ENCODE data around the gene IGFBP7. TPM values are rescaled to one million over a fixed set of nuclear protein-coding genes. Genes with fewer than 3 reads are reported as not detected.
"Not testable (repeated sequence)": the region's sequence is repeated elsewhere in the genome, so short reads cannot be mapped to it uniquely, and the experiment has no call there.

The IGFBP7 gene
- polyA plus RNA-seq, 4 donors: 466 to 679 (median 600) TPM

DNA sequence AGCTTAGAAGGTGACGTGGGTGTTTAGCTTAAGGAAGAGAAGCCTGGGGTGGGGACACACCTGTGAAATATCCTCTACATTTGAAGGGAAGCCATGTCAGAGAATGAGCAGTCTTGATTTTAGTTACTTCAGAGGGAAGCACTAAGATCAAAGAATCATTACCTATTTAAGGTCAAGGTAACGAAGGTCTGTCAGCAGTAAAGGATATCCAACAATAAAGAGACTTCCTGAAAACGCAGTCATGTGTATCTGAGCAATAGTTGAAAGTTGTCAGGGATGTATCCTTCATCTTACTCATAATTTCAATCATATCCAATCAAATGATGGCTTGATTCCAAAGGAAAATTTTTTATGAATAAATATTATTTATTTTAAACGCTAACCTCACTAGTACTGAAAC lies 33.5 kb downstream of the IGFBP7 start:
- no peak for DNase-seq (ENCODE audit: low read depth in 4 of 4, low spot score in 2 of 4)

DNA sequence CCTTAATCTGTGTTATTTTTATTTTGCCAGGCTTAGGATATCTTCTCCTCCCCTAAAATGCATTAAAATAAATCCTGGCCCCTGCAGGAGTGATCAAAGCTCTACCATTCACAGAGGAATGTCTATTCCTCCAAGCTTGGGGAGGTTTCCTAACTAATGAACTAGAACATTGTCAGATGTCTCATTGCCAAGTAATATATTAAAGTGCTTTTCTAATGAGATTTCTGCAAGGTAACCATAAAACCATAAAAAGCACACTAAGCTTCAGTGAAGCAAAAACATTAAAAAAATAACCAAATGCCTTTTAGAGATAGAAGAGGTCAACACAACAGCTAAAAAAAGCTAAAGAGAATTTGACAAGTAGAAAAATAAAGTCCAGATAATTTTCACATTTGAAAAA lies 34.8 kb downstream of the IGFBP7 start:
- no peak for DNase-seq (ENCODE audit: low read depth in 4 of 4, low spot score in 2 of 4)

DNA sequence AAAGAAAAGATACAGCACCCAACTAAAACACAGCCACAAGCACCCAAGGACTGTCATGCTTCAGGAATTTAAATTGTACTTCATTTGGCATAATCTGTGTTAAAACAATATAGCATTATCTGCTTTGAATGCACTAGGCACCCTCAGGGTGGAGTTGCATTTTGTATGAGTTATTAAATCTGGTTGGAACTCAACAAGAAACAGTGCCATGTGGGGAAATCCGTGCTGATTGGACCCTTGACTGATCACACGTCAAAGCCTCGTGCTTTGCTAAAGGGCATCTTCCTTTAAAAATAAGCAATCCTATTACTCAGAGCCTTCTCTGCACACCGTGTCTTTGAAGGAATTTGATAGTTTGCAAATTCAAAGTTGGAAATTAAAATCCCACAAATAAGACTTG lies 35.4 kb downstream of the IGFBP7 start:
- no peak for DNase-seq (ENCODE audit: low read depth in 4 of 4, low spot score in 2 of 4)

DNA sequence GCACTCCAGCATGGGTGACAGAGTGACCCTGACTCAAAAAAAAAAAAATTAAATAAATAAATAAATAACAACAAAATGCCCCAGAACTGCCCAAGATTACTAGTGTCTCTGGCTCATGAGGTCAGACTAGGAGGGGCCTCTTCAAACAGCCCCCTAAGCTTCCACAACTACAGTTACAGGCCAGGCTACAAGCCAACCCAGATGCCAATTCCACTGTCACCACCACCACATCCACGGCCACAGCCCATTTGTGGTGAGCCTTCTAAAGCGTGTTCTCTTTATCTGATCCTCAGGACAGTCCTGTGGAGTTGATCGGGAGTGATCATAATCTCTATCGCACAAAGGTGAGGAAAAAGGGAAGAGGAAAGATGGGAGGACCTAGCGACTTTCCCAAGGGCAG lies 36.6 kb downstream of the IGFBP7 start:
- no peak for DNase-seq (ENCODE audit: low read depth in 4 of 4, low spot score in 2 of 4)

DNA sequence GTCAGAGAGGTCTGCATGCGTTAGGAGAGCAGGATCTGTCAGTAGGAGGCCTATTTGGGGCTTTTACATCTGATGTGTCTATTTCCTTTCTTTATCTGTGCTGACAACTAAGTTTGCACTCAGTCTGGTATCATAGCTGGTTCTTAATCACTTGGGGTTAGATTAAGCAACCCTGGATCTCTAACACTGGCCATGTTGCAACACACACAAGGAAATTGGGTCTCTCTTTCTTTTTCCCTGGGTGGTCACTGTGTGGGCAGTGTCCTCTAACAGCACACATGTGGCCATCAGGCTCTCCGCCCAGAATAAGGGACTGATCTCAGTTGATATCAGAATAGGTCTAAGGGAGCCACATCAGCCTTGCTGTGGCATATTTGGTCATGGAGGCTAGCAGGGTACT lies 38.9 kb downstream of the IGFBP7 start:
- DNase-seq (ENCODE audit: low read depth in 4 of 4, low spot score in 2 of 4): no peak

DNA sequence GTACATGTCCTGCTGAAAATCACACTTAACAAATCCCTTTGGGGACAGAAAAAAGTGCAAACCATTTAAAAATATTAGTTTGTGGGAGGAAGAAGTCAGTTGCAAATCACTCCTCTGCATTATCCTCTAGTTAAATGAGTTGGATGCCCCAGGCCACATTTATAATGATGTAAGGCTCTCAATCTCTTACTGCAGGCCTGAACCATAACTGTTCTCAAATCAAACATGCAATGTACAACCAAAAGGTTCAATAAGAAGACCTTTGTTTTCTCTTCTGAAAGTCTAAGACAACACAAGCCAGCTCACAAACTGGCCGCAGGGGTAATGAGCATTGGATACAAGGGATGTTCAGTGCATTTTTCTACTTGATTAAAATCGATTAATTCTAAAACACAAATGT lies 39.7 kb downstream of the IGFBP7 start:
- no peak for DNase-seq (ENCODE audit: low read depth in 4 of 4, low spot score in 2 of 4)

DNA sequence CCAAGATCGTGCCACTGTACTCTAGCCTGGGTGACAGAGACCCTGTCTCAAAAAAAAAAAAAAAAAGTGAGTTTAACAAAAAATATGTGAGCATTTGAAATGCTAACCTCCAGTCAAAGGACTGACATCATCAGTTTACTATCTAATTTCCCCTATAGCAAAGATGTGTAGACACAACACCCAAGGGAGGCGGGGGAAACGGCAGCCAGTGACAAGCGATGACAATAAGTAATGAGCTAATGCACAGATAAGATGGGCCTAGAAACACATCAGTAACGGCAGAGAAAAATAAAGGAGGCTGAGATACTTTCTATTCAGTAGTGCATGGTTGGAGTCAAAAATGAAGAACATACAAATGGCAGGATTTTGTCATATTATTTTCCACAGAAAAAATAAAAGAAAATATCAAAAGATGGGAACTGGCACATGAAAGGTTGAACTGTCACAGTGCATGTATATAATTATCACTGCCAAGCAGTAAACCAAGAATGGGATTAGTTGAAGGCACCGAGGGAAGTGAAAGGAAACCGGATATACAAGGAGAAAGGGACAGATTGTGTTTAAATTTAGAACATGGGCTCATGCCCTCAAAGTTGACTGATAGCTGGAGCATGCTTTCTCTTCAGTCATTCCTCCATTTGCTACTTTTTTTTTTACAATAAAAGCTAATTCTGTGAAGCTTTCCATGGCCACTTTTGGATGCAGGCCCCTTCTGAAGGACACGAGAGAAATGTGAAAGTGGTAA lies 41.8 kb downstream of the IGFBP7 start:
- no peak for DNase-seq (ENCODE audit: low read depth in 4 of 4, low spot score in 2 of 4)

DNA sequence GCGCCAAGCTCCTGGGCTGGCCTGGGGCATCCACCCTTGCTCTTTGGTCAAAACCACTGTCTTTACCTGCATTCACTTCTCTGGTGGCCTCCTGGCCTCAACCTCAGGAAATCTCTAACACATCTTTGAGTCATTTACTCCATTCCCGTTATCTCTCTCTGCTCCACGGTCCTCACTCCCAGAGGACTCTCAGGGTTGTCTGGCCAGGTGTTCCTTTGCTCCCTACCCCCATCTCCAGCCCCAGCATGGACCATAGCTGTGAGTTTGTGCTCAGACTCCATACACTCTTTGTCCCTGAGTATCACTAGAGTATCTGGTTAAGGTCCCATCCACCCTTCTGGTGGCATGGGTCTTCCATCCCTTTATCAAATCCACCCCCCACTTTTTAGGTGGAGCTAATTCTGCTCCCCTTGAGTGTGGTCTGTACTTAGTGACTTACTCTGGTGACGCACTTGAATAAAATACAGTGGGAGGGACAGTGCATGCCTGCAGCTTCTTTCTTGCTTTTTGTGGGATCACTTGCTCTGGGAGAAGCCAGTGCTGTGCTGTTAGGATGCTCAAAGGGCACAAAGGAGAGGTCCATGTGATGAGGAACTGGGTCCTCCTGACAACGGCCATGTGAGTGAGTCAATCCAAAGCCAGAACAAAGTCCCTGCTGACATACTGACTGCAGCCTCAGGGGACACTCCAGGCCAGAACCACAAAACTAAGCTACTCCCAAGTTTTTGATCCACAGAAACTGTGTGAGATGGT lies 44.3 kb downstream of the IGFBP7 start:
- no peak for DNase-seq (ENCODE audit: low read depth in 4 of 4, low spot score in 2 of 4)

DNA sequence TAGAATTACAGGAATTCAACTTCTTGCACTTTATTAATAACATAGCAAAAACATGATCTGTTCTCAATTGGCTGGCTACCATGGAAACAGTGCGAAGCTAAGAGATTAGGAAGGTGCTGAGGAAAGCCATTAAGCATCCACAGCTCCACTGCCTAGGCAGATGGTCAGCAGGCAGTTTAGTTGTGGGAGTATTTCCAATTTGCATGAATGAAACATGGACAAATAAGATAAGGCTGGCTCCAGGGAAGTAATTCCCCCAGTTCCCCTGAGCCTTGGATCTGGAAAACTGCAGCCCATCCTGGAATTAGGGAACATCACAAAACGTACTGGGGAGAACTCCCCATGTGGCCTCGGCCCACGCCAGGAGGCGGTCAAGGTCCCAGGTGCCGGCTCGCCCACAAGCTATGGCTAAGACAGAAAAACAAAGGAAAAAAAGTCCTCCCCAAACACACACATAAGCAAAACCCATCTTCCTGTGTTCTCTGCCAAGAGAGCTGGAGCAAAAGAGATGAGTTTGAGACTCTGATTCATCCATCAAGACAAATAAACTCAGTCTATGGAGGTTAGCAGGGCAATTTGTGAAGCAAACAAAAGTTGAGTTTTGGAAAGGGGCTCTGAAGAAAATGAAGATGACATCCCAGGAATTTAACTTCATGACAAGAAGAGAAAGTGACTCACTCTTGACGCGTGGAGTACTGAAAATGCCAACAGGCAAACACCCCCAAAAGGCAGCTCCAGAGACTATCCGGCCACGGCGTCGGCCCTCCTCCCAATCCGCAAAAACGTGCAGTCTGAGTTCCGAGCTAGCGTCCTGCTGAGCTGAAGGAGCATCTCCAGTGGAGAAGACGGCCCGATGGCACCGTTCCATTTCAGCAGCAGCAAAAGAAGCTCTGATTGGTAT lies 45.1 kb downstream of the IGFBP7 start:
- no peak for DNase-seq (ENCODE audit: low read depth in 4 of 4, low spot score in 2 of 4)

DNA sequence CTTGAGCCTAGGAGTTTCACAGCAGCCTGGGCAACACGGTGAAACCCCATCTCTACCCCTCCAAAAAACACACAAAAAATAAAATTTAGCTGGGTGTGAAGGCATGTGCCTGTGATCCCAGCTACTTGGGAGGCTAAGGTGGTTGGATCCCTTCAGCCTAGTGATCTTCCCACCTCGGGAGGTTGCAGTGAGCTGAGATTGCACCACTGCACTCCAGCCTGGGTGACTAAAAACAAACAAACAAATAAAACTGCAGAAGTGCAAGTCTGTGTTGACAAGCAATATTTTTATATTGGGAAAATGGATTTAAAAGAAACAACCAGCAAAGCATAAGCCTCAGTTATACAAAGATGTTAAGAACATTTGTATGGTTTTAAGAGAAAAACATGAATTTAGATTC lies 46.1 kb downstream of the IGFBP7 start:
- DNase-seq (ENCODE audit: low read depth in 4 of 4, low spot score in 2 of 4): no peak

DNA sequence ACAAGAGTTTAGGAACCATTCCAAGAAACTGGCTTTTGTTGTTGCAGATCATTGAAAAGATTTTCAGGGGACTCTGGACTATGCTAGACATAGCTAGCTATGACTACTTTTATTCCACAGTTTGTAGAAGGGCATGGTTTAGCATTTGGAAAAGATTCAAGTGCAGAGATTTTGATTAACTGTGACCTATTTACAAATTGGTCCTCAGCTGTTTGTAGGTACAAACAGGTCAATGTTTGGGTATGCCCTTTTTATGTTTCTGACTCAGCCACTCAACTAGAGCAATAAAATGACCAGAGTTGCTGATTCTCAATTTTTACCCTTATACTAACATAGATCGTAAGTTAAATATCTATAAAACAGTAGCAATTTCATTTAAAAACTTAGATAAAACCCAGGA lies 46.7 kb downstream of the IGFBP7 start:
- no peak for DNase-seq (ENCODE audit: low read depth in 4 of 4, low spot score in 2 of 4)

DNA sequence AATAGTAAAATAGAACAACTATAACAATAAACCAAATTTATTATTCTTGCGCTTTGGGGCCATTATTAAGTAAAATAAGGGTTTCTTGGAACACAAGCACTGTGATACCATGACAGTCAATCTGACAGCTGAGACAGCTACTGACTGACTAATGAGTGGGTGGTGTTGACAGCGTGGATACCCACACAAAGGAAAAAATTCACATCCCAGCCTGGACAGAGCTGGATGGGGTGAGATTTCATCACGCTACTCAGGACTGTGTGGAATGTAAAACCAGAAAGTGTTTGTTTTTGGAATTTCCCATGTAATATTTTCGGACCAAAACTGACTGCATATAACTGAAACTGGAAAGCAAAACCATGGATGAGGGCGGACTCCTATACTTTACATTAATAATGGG lies 48.8 kb downstream of the IGFBP7 start:
- no peak for DNase-seq (ENCODE audit: low read depth in 4 of 4, low spot score in 2 of 4)

DNA sequence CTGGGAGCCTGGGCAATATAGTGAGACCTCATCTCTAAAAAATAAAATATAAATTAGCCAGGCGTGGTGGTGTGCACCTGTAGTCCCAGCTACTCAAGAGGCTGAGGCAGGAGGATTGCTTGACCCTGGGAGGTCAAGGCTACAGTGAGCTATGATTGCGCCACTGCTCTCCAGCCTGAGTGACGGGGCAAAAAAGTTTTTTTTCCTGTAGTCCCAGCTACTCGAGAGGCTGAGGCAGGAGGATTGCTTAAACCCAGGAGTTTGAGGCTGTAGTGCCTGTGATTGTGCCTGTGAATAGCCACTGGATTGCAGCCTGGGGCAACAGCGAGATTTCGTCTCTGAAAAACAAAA lies 49.5 kb downstream of the IGFBP7 start:
- not testable (repeated sequence) for DNase-seq (ENCODE audit: low read depth in 4 of 4, low spot score in 2 of 4)

DNA sequence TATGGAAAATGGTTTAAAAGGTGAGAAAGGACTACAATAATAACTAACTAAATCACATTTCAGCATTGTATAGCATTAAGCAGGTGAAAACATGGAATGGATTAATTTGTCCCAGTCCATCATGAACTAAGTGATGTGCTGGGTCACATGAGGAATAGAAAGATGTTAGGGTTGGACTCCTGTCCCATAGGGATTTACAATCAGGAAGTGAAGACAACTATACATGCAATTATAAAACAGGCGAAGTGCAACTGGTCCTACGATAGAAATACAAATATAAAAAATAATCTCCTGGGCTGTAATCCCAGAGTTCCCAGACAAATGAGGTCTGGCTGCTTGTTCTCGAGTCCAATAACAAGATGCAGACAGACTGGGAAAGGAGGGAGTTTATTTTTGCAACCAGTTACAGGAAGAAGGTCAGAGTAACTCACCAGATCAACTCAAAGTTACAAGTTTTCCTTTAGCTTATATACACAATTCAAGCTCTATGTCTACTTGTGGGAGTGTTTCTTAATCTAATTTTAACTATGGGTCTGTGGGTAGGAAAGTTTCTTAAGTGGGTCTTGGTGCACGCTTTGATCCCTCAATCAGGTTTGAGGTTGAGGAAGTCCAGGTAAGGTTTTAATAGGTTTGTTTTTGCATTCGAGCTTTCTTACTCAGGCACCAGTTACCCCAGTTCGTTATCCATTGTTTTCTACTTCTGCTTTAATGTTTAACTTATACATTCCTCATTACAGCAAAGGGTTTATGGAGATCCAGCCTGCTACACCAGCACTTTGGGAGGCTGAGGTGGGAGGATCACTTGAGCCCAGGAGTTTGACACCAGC lies 50.1 kb downstream of the IGFBP7 start:
- no peak for DNase-seq (ENCODE audit: low read depth in 4 of 4, low spot score in 2 of 4)

DNA sequence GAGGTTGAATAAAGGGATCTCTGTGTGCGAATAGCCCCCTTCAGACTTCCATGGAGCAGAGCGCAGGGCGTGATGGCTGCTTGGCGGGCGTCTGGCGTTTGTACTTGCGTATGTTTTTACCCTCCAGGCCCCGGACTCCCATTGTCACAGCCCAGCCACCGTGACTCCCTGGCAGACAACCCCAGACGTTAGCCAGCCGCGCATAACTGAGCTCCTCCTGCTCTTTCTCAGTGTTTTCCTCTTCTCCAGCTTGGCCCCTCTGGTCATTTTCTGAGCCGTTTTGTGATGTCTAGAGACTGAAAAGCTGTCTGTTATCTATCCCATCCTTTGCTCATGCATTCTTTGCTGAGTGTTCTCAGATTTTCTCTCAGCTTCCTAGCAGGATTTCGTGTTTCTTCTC lies 54.3 kb downstream of the IGFBP7 start:
- no peak for DNase-seq (ENCODE audit: low read depth in 4 of 4, low spot score in 2 of 4)

DNA sequence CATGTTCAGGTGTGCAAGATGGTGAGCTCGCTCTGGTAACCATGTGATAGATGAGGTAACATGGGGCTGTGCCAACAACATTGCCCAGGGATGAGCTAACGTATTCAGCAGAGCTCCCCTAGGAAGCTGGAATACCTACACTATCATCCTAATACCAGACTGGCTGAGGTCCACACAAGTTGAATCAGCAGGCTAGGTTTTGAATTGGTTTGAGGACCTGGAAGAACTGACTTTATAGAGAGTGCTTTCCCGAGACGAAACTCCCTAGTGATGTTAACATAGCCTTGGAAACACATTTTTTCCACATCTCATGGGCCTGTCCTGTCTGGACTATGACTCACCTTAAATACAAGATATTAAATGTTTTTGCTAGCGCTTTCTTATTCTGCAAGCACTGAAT lies 56.7 kb downstream of the IGFBP7 start:
- no peak for DNase-seq (ENCODE audit: low read depth in 4 of 4, low spot score in 2 of 4)

DNA sequence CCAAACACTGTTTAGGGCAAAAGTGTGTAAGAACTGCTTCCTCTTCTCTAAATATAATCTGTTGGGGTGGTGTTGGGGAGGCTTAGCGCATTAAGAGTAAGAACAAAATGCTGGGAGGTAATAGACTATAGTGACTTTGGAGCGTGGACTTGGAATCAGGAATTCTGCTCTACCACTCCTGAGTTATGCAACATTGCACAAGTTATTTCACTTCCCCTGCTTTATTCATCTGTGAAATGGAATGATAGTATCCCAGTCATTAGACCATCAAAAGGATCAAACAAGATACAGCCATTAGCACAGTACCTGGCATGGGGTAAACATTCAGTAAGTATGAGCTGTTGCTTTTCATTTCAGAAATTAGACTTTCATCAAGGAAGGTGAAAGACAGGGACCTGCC lies 58.7 kb downstream of the IGFBP7 start:
- DNase-seq (ENCODE audit: low read depth in 4 of 4, low spot score in 2 of 4): no peak

DNA sequence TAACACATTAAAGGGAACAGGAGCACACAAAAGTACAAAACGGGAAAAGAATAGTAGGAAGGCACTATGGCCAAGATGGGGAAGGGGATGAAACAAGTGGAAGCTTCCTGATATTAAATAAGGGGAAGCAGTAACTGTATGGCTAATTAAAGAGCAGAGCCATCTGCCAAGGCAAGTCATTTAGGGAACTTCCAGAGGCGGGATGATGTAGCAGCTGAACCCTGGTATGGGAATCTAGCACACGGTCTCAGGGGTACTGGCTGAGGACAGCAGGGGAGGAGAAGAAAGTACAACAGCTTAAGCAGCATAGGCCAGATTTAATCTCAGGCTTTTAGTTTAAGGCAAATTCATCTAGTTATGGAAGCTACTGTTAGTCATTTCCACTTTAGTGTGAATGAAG lies 59.1 kb downstream of the IGFBP7 start:
- DNase-seq (ENCODE audit: low read depth in 4 of 4, low spot score in 2 of 4): no peak

DNA sequence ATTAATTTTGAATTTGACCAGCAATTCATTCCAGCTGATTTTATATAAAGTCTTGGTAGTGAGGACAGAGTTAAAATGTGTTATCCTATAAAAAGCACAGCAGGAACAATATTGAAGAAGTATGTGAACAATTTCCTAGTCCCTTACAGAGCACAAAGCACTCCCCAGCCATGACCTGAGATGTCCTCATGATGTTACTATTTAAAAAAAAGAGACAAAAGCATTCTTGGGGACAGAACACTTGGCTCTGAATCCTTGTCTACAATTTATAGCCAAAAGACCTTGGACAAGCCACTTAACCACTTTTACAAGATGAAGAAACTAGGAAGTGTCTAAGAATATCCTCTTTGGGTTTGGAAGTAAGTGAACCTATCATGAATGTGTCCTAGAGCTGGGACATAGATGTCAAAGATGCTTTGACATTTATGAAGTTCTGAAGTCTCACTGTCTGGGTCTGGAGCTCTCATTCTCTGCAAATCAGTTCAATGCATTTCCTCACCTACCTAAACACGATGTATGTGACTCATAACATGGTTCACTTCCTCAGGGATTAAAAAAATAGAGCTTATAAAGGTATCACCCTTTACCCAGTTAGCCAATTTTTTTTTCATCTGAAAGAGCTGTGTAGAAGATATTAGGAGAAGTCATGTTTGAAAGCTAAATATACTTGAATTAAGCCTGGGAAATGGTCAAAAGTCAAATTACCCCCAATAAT lies 61.4 kb downstream of the IGFBP7 start:
- no peak for DNase-seq (ENCODE audit: low read depth in 4 of 4, low spot score in 2 of 4)

DNA sequence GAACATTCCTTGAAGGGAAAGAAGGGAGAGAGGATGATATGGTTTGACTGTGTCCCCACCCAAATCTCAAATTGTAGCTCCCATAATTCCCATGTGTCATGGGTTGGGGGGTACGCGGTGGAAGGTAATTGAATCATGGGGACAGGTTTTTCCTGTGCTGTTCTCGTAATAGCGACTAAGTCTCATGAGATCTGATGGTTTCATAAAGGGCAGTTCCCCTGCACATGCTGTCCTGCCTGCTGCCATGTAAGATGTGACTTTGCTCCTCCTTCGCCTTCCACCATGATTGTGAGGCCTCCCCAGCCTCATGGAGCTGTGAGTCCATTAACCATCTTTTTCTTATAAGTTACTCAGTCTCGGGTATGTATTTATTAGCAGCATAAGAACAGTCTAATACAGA lies 63.1 kb downstream of the IGFBP7 start:
- DNase-seq (ENCODE audit: low read depth in 4 of 4, low spot score in 2 of 4): not testable (repeated sequence)

All from left renal cortex interstitium (tissue), 4 donors.